Measurements from ENCODE around the gene BMPER.

DNA sequence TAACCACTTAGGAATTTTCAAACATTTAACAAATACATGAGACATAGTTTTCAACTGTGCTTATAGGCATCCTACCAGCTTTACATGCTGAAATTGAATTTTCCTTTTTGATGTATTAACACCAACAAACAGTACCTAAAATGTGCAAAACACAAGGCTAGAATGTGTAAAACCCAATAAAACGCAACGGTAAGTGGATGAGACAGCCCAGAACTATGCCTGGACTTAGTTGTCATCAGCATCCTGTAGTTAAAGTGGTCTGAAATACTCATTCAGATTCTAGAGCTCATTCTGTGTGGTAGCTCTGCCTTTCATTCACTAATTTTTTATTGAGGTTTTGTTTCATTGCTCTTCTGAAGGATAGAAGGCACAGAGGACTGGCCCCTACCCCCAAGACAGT lies 137.1 kb downstream of the BMPER start:
- TF ChIP-seq, protein P1, sequence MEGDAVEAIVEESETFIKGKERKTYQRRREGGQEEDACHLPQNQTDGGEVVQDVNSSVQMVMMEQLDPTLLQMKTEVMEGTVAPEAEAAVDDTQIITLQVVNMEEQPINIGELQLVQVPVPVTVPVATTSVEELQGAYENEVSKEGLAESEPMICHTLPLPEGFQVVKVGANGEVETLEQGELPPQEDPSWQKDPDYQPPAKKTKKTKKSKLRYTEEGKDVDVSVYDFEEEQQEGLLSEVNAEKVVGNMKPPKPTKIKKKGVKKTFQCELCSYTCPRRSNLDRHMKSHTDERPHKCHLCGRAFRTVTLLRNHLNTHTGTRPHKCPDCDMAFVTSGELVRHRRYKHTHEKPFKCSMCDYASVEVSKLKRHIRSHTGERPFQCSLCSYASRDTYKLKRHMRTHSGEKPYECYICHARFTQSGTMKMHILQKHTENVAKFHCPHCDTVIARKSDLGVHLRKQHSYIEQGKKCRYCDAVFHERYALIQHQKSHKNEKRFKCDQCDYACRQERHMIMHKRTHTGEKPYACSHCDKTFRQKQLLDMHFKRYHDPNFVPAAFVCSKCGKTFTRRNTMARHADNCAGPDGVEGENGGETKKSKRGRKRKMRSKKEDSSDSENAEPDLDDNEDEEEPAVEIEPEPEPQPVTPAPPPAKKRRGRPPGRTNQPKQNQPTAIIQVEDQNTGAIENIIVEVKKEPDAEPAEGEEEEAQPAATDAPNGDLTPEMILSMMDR (IDR thresholded peaks at IDR 0.05) = no peak
- TF ChIP-seq POLR2A (IDR thresholded peaks at IDR 0.05) = no peak

Data from uterus (tissue), 2 donors.